Ishikawa (cell line): ENCODE data around the gene TBL1X.

Experiments used
- CREB1 ChIP-seq: IDR thresholded peaks from 2 replicates; pipeline ENCODE4 v1.6.1; 2012; ENCODE audit warnings: low read depth
- EGR1 ChIP-seq: IDR thresholded peaks from 2 replicates; pipeline ENCODE4 v1.6.1; 2012
- EP300 ChIP-seq: IDR thresholded peaks from 2 replicates; pipeline ENCODE4 v1.6.1; 2012; ENCODE audit warnings: borderline replicate concordance
- RAD21 ChIP-seq: IDR thresholded peaks from 2 replicates; pipeline ENCODE4 v1.6.1; 2012; ENCODE audit warnings: low read depth
- TAF1 ChIP-seq: IDR thresholded peaks from 2 replicates; pipeline ENCODE4 v1.6.1; 2012; ENCODE audit warnings: low read depth, mild to moderate bottlenecking
- TCF12 ChIP-seq: IDR thresholded peaks from 2 replicates; pipeline ENCODE4 v1.6.1; 2012; ENCODE audit warnings: low read depth
- TF ChIP-seq, protein P1 (sequence below): IDR thresholded peaks from 2 replicates; pipeline ENCODE4 v1.6.1; 2012; ENCODE audit warnings: low read depth, mild to moderate bottlenecking
- TF ChIP-seq, protein P2 (sequence below): IDR thresholded peaks from 2 replicates; pipeline ENCODE4 v1.6.1; 2012
- TF ChIP-seq, protein P3 (sequence below): IDR thresholded peaks from 2 replicates; pipeline ENCODE4 v1.6.1; 2012

DNA sequence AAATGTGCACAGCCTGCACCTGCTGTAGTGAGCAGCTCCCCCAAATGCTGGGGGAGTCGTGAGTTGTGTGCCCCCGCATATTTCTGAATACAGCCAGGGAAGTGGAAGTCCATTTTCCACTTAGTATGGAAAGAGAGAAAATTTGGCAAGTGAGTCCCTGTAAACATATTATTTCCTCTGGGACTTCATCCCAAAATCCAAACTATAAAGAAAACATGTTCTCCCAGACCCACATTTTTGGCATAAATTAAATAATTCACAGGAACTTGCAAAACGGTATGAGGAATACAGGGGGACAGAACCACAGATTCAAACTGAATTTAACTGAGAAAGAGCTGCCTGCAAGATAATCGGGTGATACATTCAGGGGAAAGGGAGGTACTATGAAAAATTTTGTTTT is 193.6 kb downstream of the TBL1X start:
- TF ChIP-seq, protein P1, sequence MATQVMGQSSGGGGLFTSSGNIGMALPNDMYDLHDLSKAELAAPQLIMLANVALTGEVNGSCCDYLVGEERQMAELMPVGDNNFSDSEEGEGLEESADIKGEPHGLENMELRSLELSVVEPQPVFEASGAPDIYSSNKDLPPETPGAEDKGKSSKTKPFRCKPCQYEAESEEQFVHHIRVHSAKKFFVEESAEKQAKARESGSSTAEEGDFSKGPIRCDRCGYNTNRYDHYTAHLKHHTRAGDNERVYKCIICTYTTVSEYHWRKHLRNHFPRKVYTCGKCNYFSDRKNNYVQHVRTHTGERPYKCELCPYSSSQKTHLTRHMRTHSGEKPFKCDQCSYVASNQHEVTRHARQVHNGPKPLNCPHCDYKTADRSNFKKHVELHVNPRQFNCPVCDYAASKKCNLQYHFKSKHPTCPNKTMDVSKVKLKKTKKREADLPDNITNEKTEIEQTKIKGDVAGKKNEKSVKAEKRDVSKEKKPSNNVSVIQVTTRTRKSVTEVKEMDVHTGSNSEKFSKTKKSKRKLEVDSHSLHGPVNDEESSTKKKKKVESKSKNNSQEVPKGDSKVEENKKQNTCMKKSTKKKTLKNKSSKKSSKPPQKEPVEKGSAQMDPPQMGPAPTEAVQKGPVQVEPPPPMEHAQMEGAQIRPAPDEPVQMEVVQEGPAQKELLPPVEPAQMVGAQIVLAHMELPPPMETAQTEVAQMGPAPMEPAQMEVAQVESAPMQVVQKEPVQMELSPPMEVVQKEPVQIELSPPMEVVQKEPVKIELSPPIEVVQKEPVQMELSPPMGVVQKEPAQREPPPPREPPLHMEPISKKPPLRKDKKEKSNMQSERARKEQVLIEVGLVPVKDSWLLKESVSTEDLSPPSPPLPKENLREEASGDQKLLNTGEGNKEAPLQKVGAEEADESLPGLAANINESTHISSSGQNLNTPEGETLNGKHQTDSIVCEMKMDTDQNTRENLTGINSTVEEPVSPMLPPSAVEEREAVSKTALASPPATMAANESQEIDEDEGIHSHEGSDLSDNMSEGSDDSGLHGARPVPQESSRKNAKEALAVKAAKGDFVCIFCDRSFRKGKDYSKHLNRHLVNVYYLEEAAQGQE = no peak
- no peak for TF ChIP-seq EP300
- TF ChIP-seq, protein P2, sequence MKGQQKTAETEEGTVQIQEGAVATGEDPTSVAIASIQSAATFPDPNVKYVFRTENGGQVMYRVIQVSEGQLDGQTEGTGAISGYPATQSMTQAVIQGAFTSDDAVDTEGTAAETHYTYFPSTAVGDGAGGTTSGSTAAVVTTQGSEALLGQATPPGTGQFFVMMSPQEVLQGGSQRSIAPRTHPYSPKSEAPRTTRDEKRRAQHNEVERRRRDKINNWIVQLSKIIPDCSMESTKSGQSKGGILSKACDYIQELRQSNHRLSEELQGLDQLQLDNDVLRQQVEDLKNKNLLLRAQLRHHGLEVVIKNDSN = no peak
- TF ChIP-seq EGR1 = no peak
- no peak for TF ChIP-seq RAD21
- TF ChIP-seq, protein P3, sequence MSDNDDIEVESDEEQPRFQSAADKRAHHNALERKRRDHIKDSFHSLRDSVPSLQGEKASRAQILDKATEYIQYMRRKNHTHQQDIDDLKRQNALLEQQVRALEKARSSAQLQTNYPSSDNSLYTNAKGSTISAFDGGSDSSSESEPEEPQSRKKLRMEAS = no peak
- TF ChIP-seq CREB1 = no peak
- TF ChIP-seq TAF1 = no peak
- TF ChIP-seq TCF12 = no peak
